OCI-LY7 (cell line): ENCODE results near the gene ELOVL5. TPM values are rescaled to one million over a fixed set of nuclear protein-coding genes. Genes with fewer than 3 reads are reported as not detected.
A peak's percentile ranks its signal among the peaks of the same experiment; 100 is the strongest.

Experiments used
- BruUV-seq: library from RNA; stranded (reverse); fragments of 400-500 nt; replicated peaks from 2 replicates; lab custom pipeline; 2021; lab: Mats Ljungman, UMichigan
- CTCF ChIA-PET: fragments of 300-600 bp; sonication (Branson Sonifier 250); formaldehyde crosslinking; loops from one replicate; lab custom pipeline; 2022; ENCODE audit warnings: antibody characterized with exemption; ENCODE audit not compliant: unreplicated experiment; lab: Charles Lee
- POLR2A ChIA-PET: fragments of 300-600 bp; sonication (Branson Sonifier 250); formaldehyde crosslinking; loops from one replicate; lab custom pipeline; 2022; ENCODE audit warnings: antibody characterized with exemption; lab: Charles Lee
- DNase-seq: peaks from one replicate; pipeline ENCODE4 v3.0.0-alpha.2; 2015; ENCODE audit warnings: low spot score
- H2AFZ ChIP-seq: fragments of 200-600 bp; sonication (generic), shearing (Covaris generic); 2 replicates; pipeline ENCODE4 v1.6.1; 2014; ENCODE audit warnings: mild to moderate bottlenecking, antibody characterized with exemption, low read length, moderate library complexity
- H3K27ac ChIP-seq: fragments of 200-600 bp; sonication (generic); 2 replicates; pipeline ENCODE4 v1.5.1; 2014; ENCODE audit warnings: mixed run types, low read depth, mild to moderate bottlenecking, moderate library complexity, low read length, inconsistent platforms; ENCODE audit not compliant: poor library complexity, severe bottlenecking
- H3K36me3 ChIP-seq: fragments of 200-600 bp; sonication (generic); 2 replicates; pipeline ENCODE4 v1.6.1; 2014; ENCODE audit warnings: mild to moderate bottlenecking, antibody characterized with exemption, low read length, moderate library complexity, mixed read lengths; ENCODE audit not compliant: insufficient read depth
- H3K4me1 ChIP-seq: fragments of 200-600 bp; sonication (generic); 2 replicates; pipeline ENCODE4 v1.5.1; 2014; ENCODE audit warnings: mild to moderate bottlenecking, low read length; ENCODE audit not compliant: insufficient read depth, poor library complexity, severe bottlenecking
- H3K4me2 ChIP-seq: fragments of 200-600 bp; sonication (generic); 2 replicates; pipeline ENCODE4 v1.6.1; 2014; ENCODE audit warnings: mild to moderate bottlenecking, low read length
- H3K4me3 ChIP-seq: fragments of 200-600 bp; sonication (generic); 2 replicates; pipeline ENCODE4 v1.5.1; 2014; ENCODE audit warnings: mild to moderate bottlenecking, low read depth, low read length; ENCODE audit not compliant: poor library complexity, severe bottlenecking
- H3K79me2 ChIP-seq: fragments of 200-600 bp; sonication (generic); 2 replicates; pipeline ENCODE4 v1.6.1; 2016; ENCODE audit warnings: low read depth, mild to moderate bottlenecking, low read length, moderate library complexity, mixed read lengths; ENCODE audit not compliant: insufficient read depth
- H3K9me2 ChIP-seq: fragments of 200-600 bp; sonication (generic); 2 replicates; pipeline ENCODE4 v1.6.1; 2016; ENCODE audit warnings: mild to moderate bottlenecking, low read length, mixed read lengths; ENCODE audit not compliant: insufficient read depth
- H3K9me3 ChIP-seq: fragments of 200-600 bp; sonication (generic); 2 replicates; pipeline ENCODE4 v1.6.1; 2014; ENCODE audit warnings: mild to moderate bottlenecking, mixed run types, low read length, mixed read lengths
- H4K20me1 ChIP-seq: fragments of 200-600 bp; sonication (generic); 2 replicates; pipeline ENCODE4 v1.6.1; 2014; ENCODE audit warnings: mild to moderate bottlenecking, antibody characterized with exemption, low read length, moderate library complexity, mixed read lengths; ENCODE audit not compliant: insufficient read depth
- EZH2phosphoT487 ChIP-seq: fragments of 200-600 bp; sonication (generic); IDR thresholded peaks from 2 replicates; pipeline ENCODE4 v1.6.1; 2018; ENCODE audit warnings: low read depth, borderline replicate concordance, mild to moderate bottlenecking, mixed run types, antibody characterized with exemption, low read length, moderate library complexity, mixed read lengths
- intact Hi-C: fragments of 100-400 bp; cut with micrococcal nuclease; formaldehyde crosslinking; loops from one replicate; pipeline ENCODE4 v1.10.0; 2022; ENCODE audit not compliant: unreplicated experiment
- total RNA-seq, 2 experiments: library from RNA; depleted of rRNA in 1 of 2; stranded (reverse); fragments of >200 nt in 1 of 2; shearing (Covaris generic) in 1 of 2; gene quantifications; 2 replicates each; pipeline ENCODE4 v1.2.3, GENCODE V29; 2014 to 2022
- TF ChIP-seq, protein P1 (sequence below): fragments of 200-600 bp; sonication (generic); conservative IDR thresholded peaks from 2 replicates; pipeline ENCODE4 v1.5.1; 2014; ENCODE audit warnings: mild to moderate bottlenecking, antibody characterized with exemption, low read length, moderate library complexity, mixed read lengths

The ELOVL5 gene
- total RNA-seq, 2 experiments from 2014 or later, result 66.8 to 97.1 TPM

GRCh38 chr6:53310771-53311585, 37.8 kb downstream of the ELOVL5 start:
- H3K36me3 ChIP-seq, result 0 out of 2 replicates have a peak, but pooled peaks cover 3% of the 10 kb centered on the region
- H3K4me3 ChIP-seq, result peak overlapping the region; percentile 61
- H3K27ac ChIP-seq, result peak overlapping the region; percentile 99
- peak overlapping the region; percentile 87 for H3K4me2 ChIP-seq
- H3K9me2 ChIP-seq, result no peaks in the 10 kb centered on the region
- no peak overlapping the region for H2AFZ ChIP-seq
- ChIA-PET POLR2A (interaction anchor here (0.6 to 4.9 kb wide), 11 partner anchors 11 to 646 kb away, joined by 3 to 36 read pairs (median 15); partner anchors contain the start of gene ELOVL5), CTCF (no interaction called here)
- no peaks in the 10 kb centered on the region for H3K9me3 ChIP-seq
- peaks cover 91% of the 10 kb centered on the region for H3K79me2 ChIP-seq
- peaks cover 23% of the 10 kb centered on the region for H4K20me1 ChIP-seq
- intact Hi-C loops, result no loop called here
- H3K4me1 ChIP-seq, result peaks cover 97% of the 10 kb centered on the region
- peak; percentile 48 for DNase-seq
- no TSS peak for BruUV-seq
- TF ChIP-seq, protein P1, sequence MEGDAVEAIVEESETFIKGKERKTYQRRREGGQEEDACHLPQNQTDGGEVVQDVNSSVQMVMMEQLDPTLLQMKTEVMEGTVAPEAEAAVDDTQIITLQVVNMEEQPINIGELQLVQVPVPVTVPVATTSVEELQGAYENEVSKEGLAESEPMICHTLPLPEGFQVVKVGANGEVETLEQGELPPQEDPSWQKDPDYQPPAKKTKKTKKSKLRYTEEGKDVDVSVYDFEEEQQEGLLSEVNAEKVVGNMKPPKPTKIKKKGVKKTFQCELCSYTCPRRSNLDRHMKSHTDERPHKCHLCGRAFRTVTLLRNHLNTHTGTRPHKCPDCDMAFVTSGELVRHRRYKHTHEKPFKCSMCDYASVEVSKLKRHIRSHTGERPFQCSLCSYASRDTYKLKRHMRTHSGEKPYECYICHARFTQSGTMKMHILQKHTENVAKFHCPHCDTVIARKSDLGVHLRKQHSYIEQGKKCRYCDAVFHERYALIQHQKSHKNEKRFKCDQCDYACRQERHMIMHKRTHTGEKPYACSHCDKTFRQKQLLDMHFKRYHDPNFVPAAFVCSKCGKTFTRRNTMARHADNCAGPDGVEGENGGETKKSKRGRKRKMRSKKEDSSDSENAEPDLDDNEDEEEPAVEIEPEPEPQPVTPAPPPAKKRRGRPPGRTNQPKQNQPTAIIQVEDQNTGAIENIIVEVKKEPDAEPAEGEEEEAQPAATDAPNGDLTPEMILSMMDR, result no peak
- no peak for TF ChIP-seq EZH2phosphoT487

GRCh38 chr6:53309901-53310300, 38.8 kb downstream of the ELOVL5 start:
- Histone ChIP-seq H3K9me3 (no peaks in the 10 kb centered on the region), H3K36me3 (0 out of 2 replicates have a peak, but pooled peaks cover under 1% of the 10 kb centered on the region), H3K4me3 (peak overlapping the region; percentile 61), H2AFZ (no peak overlapping the region), H3K79me2 (peaks cover 81% of the 10 kb centered on the region), H4K20me1 (peaks cover 12% of the 10 kb centered on the region), H3K4me1 (peaks cover 86% of the 10 kb centered on the region), H3K9me2 (no peaks in the 10 kb centered on the region), H3K4me2 (peak overlapping the region; percentile 87), H3K27ac (peak overlapping the region; percentile 99)
- ChIA-PET CTCF (interaction anchor here (1.1 kb wide), 2 partner anchors 12 to 16 kb away, joined by 3 to 6 read pairs; no protein-coding TSS in a partner anchor), POLR2A (interaction anchor here (0.8 to 4.9 kb wide), 17 partner anchors 8 to 121 kb away, joined by 3 to 36 read pairs (median 8); partner anchors contain the start of gene ELOVL5)
- TSS peak; percentile 90 for BruUV-seq
- intact Hi-C loops, result loop anchor here (1.0 kb wide), 3 partner anchors 25 to 100 kb away; no protein-coding TSS in a partner anchor
- no peak for DNase-seq
- TF ChIP-seq, protein P1, result no peak
- no peak for TF ChIP-seq EZH2phosphoT487
